Kidney glomerular epithelial cell (primary cell): Measurements from ENCODE around the gene SULT4A1.
A peak's percentile ranks its signal among the peaks of the same experiment; 100 is the strongest.

ENCODE experiments used
- DNase-seq: peaks from one replicate; lab custom pipeline; 2025; lab: John Stamatoyannopoulos, UW

Gene SULT4A1

GRCh38 chr22:43802897-43803495 is 59.3 kb downstream of the SULT4A1 start:
- no peak for DNase-seq

GRCh38 chr22:43800970-43801369 is 61.3 kb downstream of the SULT4A1 start:
- DNase-seq, result no peak

GRCh38 chr22:43798492-43798891 is 63.8 kb downstream of the SULT4A1 start:
- peak; percentile 88 for DNase-seq

- peak; percentile 18 for DNase-seq
Measured at GRCh38 chr22:43796567-43796966, 65.7 kb downstream of the SULT4A1 start.

GRCh38 chr22:43795320-43795719 is 67.0 kb downstream of the SULT4A1 start:
- no peak for DNase-seq

- DNase-seq, result no peak
Measured at GRCh38 chr22:43792905-43793304, 69.4 kb downstream of the SULT4A1 start.

GRCh38 chr22:43789452-43789851 is 72.9 kb downstream of the SULT4A1 start:
- DNase-seq, result peak; percentile 89

- DNase-seq, result no peak
Measured at GRCh38 chr22:43783777-43784176, 78.5 kb downstream of the SULT4A1 start.

GRCh38 chr22:43782448-43782847 is 79.9 kb downstream of the SULT4A1 start:
- DNase-seq, result no peak

GRCh38 chr22:43777286-43777685 is 85.0 kb downstream of the SULT4A1 start:
- peak; percentile 77 for DNase-seq

- DNase-seq, result no peak
Measured at GRCh38 chr22:43776081-43776670, 86.1 kb downstream of the SULT4A1 start.
